Fibroblast of lung (primary cell): Measurements from ENCODE around the gene IL2RG. TPM values are rescaled to one million over a fixed set of nuclear protein-coding genes. Genes with fewer than 3 reads are reported as not detected.

Experiments
- DNase-seq, 2 donors: peaks; one replicate each; pipeline versions ENCODE4 v3.0.0 to v3.0.0-alpha.2; 2010; ENCODE audit warnings: low read depth in 2 of 2
- H2AFZ ChIP-seq: 2 replicates; pipeline ENCODE4 v1.5.1; 2012; ENCODE audit warnings: low read length, control low read depth, inconsistent platforms
- H3K27ac ChIP-seq: 2 replicates; pipeline ENCODE4 v1.5.1; 2011; ENCODE audit warnings: low read length, control low read depth; ENCODE audit not compliant: insufficient read depth
- H3K27me3 ChIP-seq: 2 replicates; pipeline ENCODE4 v1.5.1; 2011; ENCODE audit warnings: mild to moderate bottlenecking, low read length; ENCODE audit not compliant: control insufficient read depth, insufficient read depth
- H3K36me3 ChIP-seq: 2 replicates; pipeline ENCODE4 v1.5.1; 2011; ENCODE audit warnings: low read length; ENCODE audit not compliant: control insufficient read depth, insufficient read depth
- H3K4me1 ChIP-seq: 2 replicates; pipeline ENCODE4 v1.5.1; 2011; ENCODE audit warnings: low read length; ENCODE audit not compliant: control insufficient read depth, insufficient read depth; ENCODE audit errors: extremely low read depth
- H3K4me2 ChIP-seq: 2 replicates; pipeline ENCODE4 v1.5.1; 2011; ENCODE audit warnings: low read length, control low read depth; ENCODE audit not compliant: insufficient read depth; ENCODE audit errors: extremely low read depth
- H3K4me3 ChIP-seq, 4 experiments: fragments of 200-600 bp in 1 of 4; sonication (generic) in 1 of 4; replicated peaks in 1 of 4; 2 replicates each; pipeline ENCODE4 v1.5.1; 2011 to 2016; ENCODE audit warnings: low read length in 4 of 4, low read depth in 3 of 4, mild to moderate bottlenecking in 3 of 4, control low read depth in 2 of 4, inconsistent platforms in 1 of 4, mixed read lengths in 1 of 4; ENCODE audit not compliant: insufficient read depth in 1 of 4; ENCODE audit errors: control extremely low read depth in 1 of 4
- H3K79me2 ChIP-seq: 2 replicates; pipeline ENCODE4 v1.5.1; 2012; ENCODE audit warnings: mild to moderate bottlenecking, low read length, inconsistent platforms; ENCODE audit not compliant: control insufficient read depth, insufficient read depth
- H3K9ac ChIP-seq: 2 replicates; pipeline ENCODE4 v1.5.1; 2011; ENCODE audit warnings: mild to moderate bottlenecking, low read length, control low read depth; ENCODE audit not compliant: insufficient read depth
- H3K9me3 ChIP-seq: 2 replicates; pipeline ENCODE4 v1.5.1; 2012; ENCODE audit warnings: low read depth, low read length; ENCODE audit not compliant: control insufficient read depth, insufficient read depth
- H4K20me1 ChIP-seq: 2 replicates; pipeline ENCODE4 v1.5.1; 2011; ENCODE audit warnings: low read length; ENCODE audit not compliant: control insufficient read depth, insufficient read depth; ENCODE audit errors: extremely low read depth
- CTCF ChIP-seq, 2 donors: IDR thresholded peaks in 1 of 2; conservative IDR thresholded peaks in 1 of 2; 1 replicate in 1 of 2; 2 replicates in 1 of 2; pipeline ENCODE4 v1.5.1; 2011 to 2012; ENCODE audit warnings: low read length in 2 of 2, control low read depth in 1 of 2, inconsistent platforms in 1 of 2, low read depth in 1 of 2, mild to moderate bottlenecking in 1 of 2
- EZH2 ChIP-seq: IDR thresholded peaks from 2 replicates; pipeline ENCODE4 v1.5.1; 2012; ENCODE audit warnings: low read length, control low read depth, mild to moderate bottlenecking; ENCODE audit errors: missing control alignments
- polyA plus RNA-seq, 2 donors: library from polyadenylated mRNA; depleted of rRNA in 1 of 2; stranded (reverse) in 1 of 2; unstranded in 1 of 2; fragments of >200 nt; gene quantifications; 2 replicates each; pipeline ENCODE4 v1.2.1, GENCODE V29; 2011 to 2012; ENCODE audit warnings: missing spikeins in 1 of 2
- total RNA-seq: library from RNA; depleted of rRNA; stranded (reverse); fragments of >200 nt; gene quantifications from 2 replicates; pipeline ENCODE4 v1.2.1, GENCODE V29; 2014

The IL2RG gene
- total and polyA plus RNA-seq, 2 donors (not counting 1 experiment from before 2014, with no cell fraction given) = not detected

DNA sequence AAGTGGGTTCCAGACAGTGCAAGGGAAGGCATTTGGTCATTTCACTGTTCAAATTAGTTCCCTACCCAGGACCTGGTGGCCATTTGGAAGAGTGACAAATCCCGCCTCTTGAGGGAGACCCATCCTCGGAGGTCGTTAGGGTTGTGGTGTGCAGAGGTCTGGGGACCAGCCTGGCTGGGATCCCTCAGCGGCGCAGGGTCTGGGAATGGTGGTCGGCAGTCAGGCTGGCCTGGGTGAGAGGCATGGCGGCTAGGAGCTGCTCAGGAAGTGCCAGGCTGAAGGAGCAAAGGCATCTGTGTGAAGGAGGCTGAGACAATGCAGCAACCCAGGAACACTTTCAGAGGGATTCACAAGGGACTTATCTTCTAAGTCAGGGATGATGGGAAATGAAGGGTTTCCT, 40.0 kb upstream of the IL2RG start:
- Histone ChIP-seq H3K4me3 (no peak overlapping the region), H3K9ac (no peak overlapping the region), H4K20me1 (no peaks in the 10 kb centered on the region), H3K27ac (no peak overlapping the region), H2AFZ (no peak overlapping the region), H3K79me2 (no peaks in the 10 kb centered on the region), H3K36me3 (no peaks in the 10 kb centered on the region), H3K4me1 (peaks cover 2% of the 10 kb centered on the region), H3K27me3 (no peaks in the 10 kb centered on the region), H3K4me2 (no peak overlapping the region), H3K9me3 (no peaks in the 10 kb centered on the region)
- no peak for DNase-seq
- TF ChIP-seq EZH2 (no peak), CTCF (conservative IDR thresholded peaks at IDR 0.05 in 1 of 2, IDR thresholded peaks at IDR 0.05 in 1 of 2; ENCODE audit: low read depth in 1 of 2, low read length in 2 of 2) (no peak)

DNA sequence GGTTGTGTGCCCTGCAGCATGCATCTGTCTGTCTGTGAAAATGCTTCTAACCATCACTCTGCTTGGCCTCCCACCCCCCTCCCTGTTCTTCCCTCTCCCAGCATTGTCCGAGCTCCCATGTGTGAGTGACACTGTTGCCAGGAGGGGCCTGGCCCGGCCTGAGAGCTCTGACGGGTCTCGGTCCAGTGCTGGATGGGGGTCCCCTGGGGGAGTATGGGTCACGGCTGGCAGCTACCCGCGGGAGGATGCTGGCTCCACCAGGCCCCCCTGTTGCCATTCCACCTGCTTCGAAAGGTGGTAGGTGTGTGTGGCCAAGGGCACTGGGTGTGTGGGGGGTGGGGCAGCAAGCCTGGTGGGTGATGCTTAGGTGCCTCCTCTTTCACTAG, 36.9 kb upstream of the IL2RG start:
- Histone ChIP-seq H2AFZ (no peak overlapping the region), H3K4me3 (no peak overlapping the region), H4K20me1 (no peaks in the 10 kb centered on the region), H3K27me3 (no peaks in the 10 kb centered on the region), H3K4me2 (no peak overlapping the region), H3K27ac (no peak overlapping the region), H3K4me1 (peaks cover 2% of the 10 kb centered on the region), H3K9ac (no peak overlapping the region), H3K79me2 (no peaks in the 10 kb centered on the region), H3K9me3 (no peaks in the 10 kb centered on the region), H3K36me3 (no peaks in the 10 kb centered on the region)
- no peak for DNase-seq
- no peak for TF ChIP-seq CTCF (conservative IDR thresholded peaks at IDR 0.05 in 1 of 2, IDR thresholded peaks at IDR 0.05 in 1 of 2; ENCODE audit: low read depth in 1 of 2, low read length in 2 of 2)
- TF ChIP-seq EZH2 = no peak

- Histone ChIP-seq H2AFZ (no peak overlapping the region), H3K79me2 (no peaks in the 10 kb centered on the region), H3K9ac (no peak overlapping the region), H3K4me3 (no peak overlapping the region), H4K20me1 (no peaks in the 10 kb centered on the region), H3K9me3 (no peaks in the 10 kb centered on the region), H3K4me1 (peaks cover 2% of the 10 kb centered on the region), H3K4me2 (no peak overlapping the region), H3K27ac (no peak overlapping the region), H3K27me3 (no peaks in the 10 kb centered on the region), H3K36me3 (no peaks in the 10 kb centered on the region)
- TF ChIP-seq EZH2 = no peak
- no peak for TF ChIP-seq CTCF (conservative IDR thresholded peaks at IDR 0.05 in 1 of 2, IDR thresholded peaks at IDR 0.05 in 1 of 2; ENCODE audit: low read depth in 1 of 2, low read length in 2 of 2)
- no peak for DNase-seq
Measured at GRCh38 chrX:71147496-71148277, 36.3 kb upstream of the IL2RG start.
